ENCODE data around the gene GDPD1. TPM values are rescaled to one million over a fixed set of nuclear protein-coding genes. Genes with fewer than 3 reads are reported as not detected.
A peak's percentile ranks its signal among the peaks of the same experiment; 100 is the strongest.
"Not testable (repeated sequence)": the region's sequence is repeated elsewhere in the genome, so short reads cannot be mapped to it uniquely, and the experiment has no call there.

The GDPD1 gene
- total and polyA plus RNA-seq, 4 donors: 1.2 to 8.7 (median 2.1) TPM

- TF ChIP-seq CTCF (IDR thresholded peaks at IDR 0.05; ENCODE audit: control extremely low read depth, extremely low read depth): no peak
- no peaks in the 10 kb centered on the region for H3K4me1 ChIP-seq (ENCODE audit: control insufficient read depth in 5 of 5, insufficient read depth in 5 of 5, low read length in 5 of 5)
- 63 to 64% methylated on average over 5 of the region's 5 CpGs for WGBS, 2 donors
- H3K27me3 ChIP-seq (ENCODE audit: control insufficient read depth in 3 of 3, insufficient read depth in 3 of 3, low read length in 2 of 3): no peaks in the 10 kb centered on the region
- ATAC-seq (ENCODE audit: insufficient read depth, low FRiP score) (no peak), DNase-seq (no peak)
- H3K4me3 ChIP-seq: no peak overlapping the region
- H3K36me3 ChIP-seq (ENCODE audit: control insufficient read depth in 4 of 4, insufficient read depth in 4 of 4, low read length in 4 of 4): no peaks in the 10 kb centered on the region
- H3K9me3 ChIP-seq (ENCODE audit: control insufficient read depth in 4 of 4, insufficient read depth in 3 of 4, low read length in 3 of 4): no peaks in the 10 kb centered on the region
- H3K9ac ChIP-seq (ENCODE audit: insufficient read depth in 1 of 2, low read length in 2 of 2): no peak overlapping the region
- no peak overlapping the region for H3K27ac ChIP-seq (ENCODE audit: low read depth in 1 of 2, low read length in 1 of 2)
Observed at GRCh38 chr17:59300941-59301340, 80.6 kb downstream of the GDPD1 start.

GRCh38 chr17:59304811-59305210 is 84.5 kb downstream of the GDPD1 start:
- ATAC-seq (ENCODE audit: insufficient read depth, low FRiP score) (no peak), DNase-seq (no peak)
- Histone ChIP-seq H3K9ac (ENCODE audit: insufficient read depth in 1 of 2, low read length in 2 of 2) (no peak overlapping the region), H3K4me1 (ENCODE audit: control insufficient read depth in 5 of 5, insufficient read depth in 5 of 5, low read length in 5 of 5) (no peaks in the 10 kb centered on the region), H3K36me3 (ENCODE audit: control insufficient read depth in 4 of 4, insufficient read depth in 4 of 4, low read length in 4 of 4) (no peaks in the 10 kb centered on the region), H3K9me3 (ENCODE audit: control insufficient read depth in 4 of 4, insufficient read depth in 3 of 4, low read length in 3 of 4) (no peaks in the 10 kb centered on the region), H3K4me3 (no peak overlapping the region), H3K27ac (ENCODE audit: low read depth in 1 of 2, low read length in 1 of 2) (no peak overlapping the region), H3K27me3 (ENCODE audit: control insufficient read depth in 3 of 3, insufficient read depth in 3 of 3, low read length in 2 of 3) (no peaks in the 10 kb centered on the region)
- no peak for TF ChIP-seq CTCF (IDR thresholded peaks at IDR 0.05; ENCODE audit: control extremely low read depth, extremely low read depth)
- WGBS, 2 donors: 92 to 96% methylated on average over 2 of the region's 2 CpGs

- Histone ChIP-seq H3K4me1 (ENCODE audit: control insufficient read depth in 5 of 5, insufficient read depth in 5 of 5, low read length in 5 of 5) (peaks cover 0 to 3% (median 0%) of the 10 kb centered on the region in 5 donors), H3K27me3 (ENCODE audit: control insufficient read depth in 3 of 3, insufficient read depth in 3 of 3, low read length in 2 of 3) (no peaks in the 10 kb centered on the region), H3K4me3 (no peak overlapping the region), H3K9me3 (ENCODE audit: control insufficient read depth in 4 of 4, insufficient read depth in 3 of 4, low read length in 3 of 4) (no peaks in the 10 kb centered on the region), H3K36me3 (ENCODE audit: control insufficient read depth in 4 of 4, insufficient read depth in 4 of 4, low read length in 4 of 4) (no peaks in the 10 kb centered on the region), H3K9ac (ENCODE audit: insufficient read depth in 1 of 2, low read length in 2 of 2) (no peak overlapping the region), H3K27ac (ENCODE audit: low read depth in 1 of 2, low read length in 1 of 2) (no peak overlapping the region)
- ATAC-seq (ENCODE audit: insufficient read depth, low FRiP score) (no peak), DNase-seq (no peak)
- WGBS, 2 donors: 81 to 84% methylated on average over 6 of the region's 6 CpGs
- TF ChIP-seq CTCF (IDR thresholded peaks at IDR 0.05; ENCODE audit: control extremely low read depth, extremely low read depth): no peak
Observed at GRCh38 chr17:59310263-59310920, 90.1 kb downstream of the GDPD1 start.

- Histone ChIP-seq H3K9ac (ENCODE audit: insufficient read depth in 1 of 2, low read length in 2 of 2) (no peak overlapping the region), H3K36me3 (ENCODE audit: control insufficient read depth in 4 of 4, insufficient read depth in 4 of 4, low read length in 4 of 4) (no peaks in the 10 kb centered on the region), H3K4me1 (ENCODE audit: control insufficient read depth in 5 of 5, insufficient read depth in 5 of 5, low read length in 5 of 5) (peaks cover 0 to 3% (median 0%) of the 10 kb centered on the region in 5 donors), H3K27me3 (ENCODE audit: control insufficient read depth in 3 of 3, insufficient read depth in 3 of 3, low read length in 2 of 3) (no peaks in the 10 kb centered on the region), H3K9me3 (ENCODE audit: control insufficient read depth in 4 of 4, insufficient read depth in 3 of 4, low read length in 3 of 4) (no peaks in the 10 kb centered on the region), H3K27ac (ENCODE audit: low read depth in 1 of 2, low read length in 1 of 2) (no peak overlapping the region), H3K4me3 (no peak overlapping the region)
- ATAC-seq (ENCODE audit: insufficient read depth, low FRiP score) (peak; percentile 66), DNase-seq (peak; percentile 42 to 85 (median 83))
- peak; percentile 95 for TF ChIP-seq CTCF (IDR thresholded peaks at IDR 0.05; ENCODE audit: control extremely low read depth, extremely low read depth)
- 3 to 4% methylated on average over 5 of the region's 5 CpGs for WGBS, 2 donors
Observed at GRCh38 chr17:59311051-59311468, 90.7 kb downstream of the GDPD1 start.

- not testable (repeated sequence) for H3K9me3 ChIP-seq (ENCODE audit: control insufficient read depth in 4 of 4, insufficient read depth in 3 of 4, low read length in 3 of 4)
Observed at GRCh38 chr17:59311521-59311920, 91.2 kb downstream of the GDPD1 start.

More at GRCh38 chr17:59311521-59311920, 91.2 kb downstream of the GDPD1 start:
- H3K4me1 ChIP-seq (ENCODE audit: control insufficient read depth in 5 of 5, insufficient read depth in 5 of 5, low read length in 5 of 5); H3K27me3 ChIP-seq (ENCODE audit: control insufficient read depth in 3 of 3, insufficient read depth in 3 of 3, low read length in 2 of 3); H3K27ac ChIP-seq (ENCODE audit: low read depth in 1 of 2, low read length in 1 of 2); H3K4me3 ChIP-seq; ATAC-seq (ENCODE audit: insufficient read depth, low FRiP score); H3K36me3 ChIP-seq (ENCODE audit: control insufficient read depth in 4 of 4, insufficient read depth in 4 of 4, low read length in 4 of 4); DNase-seq; H3K9ac ChIP-seq (ENCODE audit: insufficient read depth in 1 of 2, low read length in 2 of 2): not testable (repeated sequence)
- 92 to 97% methylated on average over 7 of the region's 7 CpGs for WGBS, 2 donors
